Ectodermal cell (in vitro differentiated cells): ENCODE data around the gene MICU1.
"Not testable (repeated sequence)": the region's sequence is repeated elsewhere in the genome, so short reads cannot be mapped to it uniquely, and the experiment has no call there.

Source experiments
- H3K27ac ChIP-seq: 2 replicates; pipeline ENCODE4 v1.7.0; 2013; ENCODE audit warnings: mild to moderate bottlenecking, low read depth, low read length; ENCODE audit not compliant: insufficient read depth, poor library complexity, severe bottlenecking
- H3K27me3 ChIP-seq: 2 replicates; pipeline ENCODE4 v1.7.0; 2013; ENCODE audit warnings: mild to moderate bottlenecking, low read length; ENCODE audit not compliant: insufficient read depth, control insufficient read depth, poor library complexity, severe bottlenecking
- H3K36me3 ChIP-seq: one replicate; pipeline ENCODE4 v1.7.0; 2013; ENCODE audit warnings: low read length; ENCODE audit not compliant: control insufficient read depth, insufficient read depth
- H3K4me1 ChIP-seq: one replicate; pipeline ENCODE4 v1.7.0; 2013; ENCODE audit warnings: low read length; ENCODE audit not compliant: control insufficient read depth, insufficient read depth
- H3K4me3 ChIP-seq: 2 replicates; pipeline ENCODE4 v1.7.0; 2013; ENCODE audit warnings: low read depth, low read length, control low read depth; ENCODE audit not compliant: insufficient read depth
- H3K9me3 ChIP-seq: 2 replicates; pipeline ENCODE4 v1.7.0; 2013; ENCODE audit warnings: mild to moderate bottlenecking, low read length, moderate library complexity; ENCODE audit not compliant: control insufficient read depth
- WGBS, 2 experiments: methylation state at CpG; one replicate each; pipeline ENCODE4 v1.1.7; 2013; ENCODE audit warnings: missing lambda C conversion rate in 2 of 2; 5-methylcytosine and 5-hydroxymethylcytosine counted together

Gene MICU1

GRCh38 chr10:72328045-72328828 lies 297.6 kb downstream of the MICU1 start:
- H3K4me3 ChIP-seq: no peak overlapping the region
- no peaks in the 10 kb centered on the region for H3K27me3 ChIP-seq
- H3K27ac ChIP-seq: no peak overlapping the region
- H3K36me3 ChIP-seq: no peaks in the 10 kb centered on the region
- H3K9me3 ChIP-seq: no peaks in the 10 kb centered on the region
- 51 to 52% methylated on average over 14 of the region's 14 CpGs for WGBS, 2 experiments
- H3K4me1 ChIP-seq: peaks cover 59% of the 10 kb centered on the region

- H3K27ac ChIP-seq, H3K4me3 ChIP-seq, H3K9me3 ChIP-seq, H3K36me3 ChIP-seq, H3K27me3 ChIP-seq: not testable (repeated sequence)
- H3K4me1 ChIP-seq: peaks cover 48% of the 10 kb centered on the region
- 92 to 93% methylated on average over 32 of the region's 32 CpGs for WGBS, 2 experiments
These were observed 298.9 kb downstream of the MICU1 start for GRCh38 chr10:72326665-72327603.

- H3K4me1 ChIP-seq: peaks cover 53% of the 10 kb centered on the region
- WGBS, 2 experiments: 75 to 78% methylated on average over 49 of the region's 49 CpGs
- H3K9me3 ChIP-seq, H3K27me3 ChIP-seq, H3K4me3 ChIP-seq, H3K36me3 ChIP-seq: not testable (repeated sequence)
- H3K27ac ChIP-seq: peak overlapping the region; percentile 67
These were observed 300.4 kb downstream of the MICU1 start for GRCh38 chr10:72325243-72326175.

- H3K4me1 ChIP-seq: peaks cover 56% of the 10 kb centered on the region
- peaks cover 7% of the 10 kb centered on the region for H3K27me3 ChIP-seq
- H3K36me3 ChIP-seq: no peaks in the 10 kb centered on the region
- no peak overlapping the region for H3K4me3 ChIP-seq
- no peaks in the 10 kb centered on the region for H3K9me3 ChIP-seq
- 93 to 94% methylated on average over 11 to 12 of the region's 12 CpGs for WGBS, 2 experiments
- no peak overlapping the region for H3K27ac ChIP-seq
These were observed 302.1 kb downstream of the MICU1 start for GRCh38 chr10:72323771-72324191.

GRCh38 chr10:72323108-72323749 lies 302.6 kb downstream of the MICU1 start:
- no peak overlapping the region for H3K27ac ChIP-seq
- 93 to 94% methylated on average over 10 of the region's 10 CpGs for WGBS, 2 experiments
- H3K4me1 ChIP-seq: peaks cover 51% of the 10 kb centered on the region
- H3K36me3 ChIP-seq: no peaks in the 10 kb centered on the region
- no peaks in the 10 kb centered on the region for H3K9me3 ChIP-seq
- peaks cover 12% of the 10 kb centered on the region for H3K27me3 ChIP-seq
- no peak overlapping the region for H3K4me3 ChIP-seq

GRCh38 chr10:72322280-72323058 lies 303.4 kb downstream of the MICU1 start:
- no peak overlapping the region for H3K27ac ChIP-seq
- H3K36me3 ChIP-seq: no peaks in the 10 kb centered on the region
- WGBS, 2 experiments: 93 to 94% methylated on average over 16 of the region's 16 CpGs
- peaks cover 15% of the 10 kb centered on the region for H3K27me3 ChIP-seq
- no peaks in the 10 kb centered on the region for H3K9me3 ChIP-seq
- no peak overlapping the region for H3K4me3 ChIP-seq
- H3K4me1 ChIP-seq: peaks cover 44% of the 10 kb centered on the region

- H3K4me3 ChIP-seq: no peak overlapping the region
- no peaks in the 10 kb centered on the region for H3K36me3 ChIP-seq
- WGBS, 2 experiments: 96 to 97% methylated on average over 3 of the region's 3 CpGs
- peaks cover 44% of the 10 kb centered on the region for H3K4me1 ChIP-seq
- H3K27me3 ChIP-seq: peaks cover 15% of the 10 kb centered on the region
- no peak overlapping the region for H3K27ac ChIP-seq
- no peaks in the 10 kb centered on the region for H3K9me3 ChIP-seq
These were observed 303.9 kb downstream of the MICU1 start for GRCh38 chr10:72322030-72322279.

- Histone ChIP-seq H3K9me3 (no peaks in the 10 kb centered on the region), H3K27me3 (peaks cover 15% of the 10 kb centered on the region), H3K36me3 (no peaks in the 10 kb centered on the region), H3K4me1 (peaks cover 44% of the 10 kb centered on the region), H3K27ac (peak overlapping the region; percentile 77), H3K4me3 (no peak overlapping the region)
- 74 to 77% methylated on average over 12 to 13 of the region's 13 CpGs for WGBS, 2 experiments
These were observed 304.4 kb downstream of the MICU1 start for GRCh38 chr10:72321248-72322029.
